ENCODE measurements around the gene EXOC6B.

DNA sequence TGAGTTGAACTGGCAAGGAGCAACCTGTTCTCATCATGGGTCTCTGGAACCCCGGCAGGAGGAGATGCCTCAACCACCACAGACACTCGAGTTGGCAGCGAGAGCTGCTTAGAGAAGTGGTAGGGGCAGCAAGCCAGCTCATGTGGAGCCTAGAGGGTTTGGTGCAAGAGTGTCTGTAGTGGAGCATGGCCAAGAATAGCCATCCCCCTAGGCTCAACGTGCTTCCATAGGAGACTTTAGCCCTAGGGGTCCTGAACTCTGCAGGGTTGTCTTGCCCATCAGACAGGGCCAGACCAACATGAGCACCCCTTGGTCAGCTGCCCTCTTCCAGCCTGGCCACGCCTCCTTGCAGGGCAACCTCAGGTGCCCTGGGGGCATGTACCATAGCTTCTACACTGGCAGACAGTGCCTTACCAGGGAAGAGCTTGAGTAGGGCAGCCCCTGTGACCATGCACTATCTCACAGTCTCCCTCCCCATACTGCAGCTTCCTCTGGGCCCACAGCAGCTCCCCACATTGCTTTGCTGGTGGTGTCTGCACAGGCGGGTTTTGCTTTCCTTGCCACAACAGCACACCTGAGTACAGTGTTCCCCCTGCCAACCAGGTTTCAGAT lies 187.1 kb downstream of the EXOC6B start:
- TF ChIP-seq CTCF (IDR thresholded peaks at IDR 0.05) (no peak), POLR2A (IDR thresholded peaks at IDR 0.05) (no peak)
